ENCODE results near the gene GPSM1.

The GPSM1 gene

GRCh38 chr9:136306211-136307208 lies 20.8 kb upstream of the GPSM1 start:
- no peak for DNase-seq

- DNase-seq: no peak
These were observed 20.1 kb upstream of the GPSM1 start for GRCh38 chr9:136307215-136307750.

- no peak for DNase-seq
These were observed 19.2 kb upstream of the GPSM1 start for GRCh38 chr9:136308006-136308701.

- no peak for DNase-seq
These were observed 18.7 kb upstream of the GPSM1 start for GRCh38 chr9:136308702-136309053.

GRCh38 chr9:136309101-136309801 lies 18.1 kb upstream of the GPSM1 start:
- DNase-seq: no peak

GRCh38 chr9:136309806-136310220 lies 17.5 kb upstream of the GPSM1 start:
- no peak for DNase-seq

- no peak for DNase-seq
These were observed 16.9 kb upstream of the GPSM1 start for GRCh38 chr9:136310273-136311030.

GRCh38 chr9:136311051-136312008 lies 16.0 kb upstream of the GPSM1 start:
- no peak for DNase-seq

GRCh38 chr9:136312009-136312375 lies 15.3 kb upstream of the GPSM1 start:
- no peak for DNase-seq

- DNase-seq: peak; percentile 39
These were observed 14.9 kb upstream of the GPSM1 start for GRCh38 chr9:136312436-136312835.

- no peak for DNase-seq
These were observed 14.0 kb upstream of the GPSM1 start for GRCh38 chr9:136313111-136314055.

GRCh38 chr9:136314056-136314416 lies 13.3 kb upstream of the GPSM1 start:
- no peak for DNase-seq

- no peak for DNase-seq
These were observed 12.4 kb upstream of the GPSM1 start for GRCh38 chr9:136314944-136315343.

- DNase-seq: no peak
These were observed 11.0 kb upstream of the GPSM1 start for GRCh38 chr9:136316271-136316751.

GRCh38 chr9:136316896-136317676 lies 10.3 kb upstream of the GPSM1 start:
- DNase-seq: no peak

GRCh38 chr9:136317695-136318094 lies 9.6 kb upstream of the GPSM1 start:
- no peak for DNase-seq

GRCh38 chr9:136318111-136318775 lies 9.1 kb upstream of the GPSM1 start:
- no peak for DNase-seq

- DNase-seq: no peak
These were observed 8.5 kb upstream of the GPSM1 start for GRCh38 chr9:136318776-136319241.
